Neural progenitor cell (in vitro differentiated cells): ENCODE results near the gene TYRO3. TPM values are rescaled to one million over a fixed set of nuclear protein-coding genes. Genes with fewer than 3 reads are reported as not detected.
A peak's percentile ranks its signal among the peaks of the same experiment; 100 is the strongest.

Experiments used
- DNase-seq: peaks from one replicate; pipeline ENCODE4 v3.0.0-alpha.2; 2016; ENCODE audit warnings: low spot score
- H2AFZ ChIP-seq: fragments of 200-600 bp; sonication (generic); replicated peaks from 2 replicates; pipeline ENCODE4 v1.6.1; 2016; ENCODE audit warnings: antibody characterized with exemption
- H3F3A ChIP-seq: fragments of 200-600 bp; sonication (generic); 2 replicates; pipeline ENCODE4 v1.6.1; 2016; ENCODE audit warnings: antibody characterized with exemption, low read depth
- H3K27ac ChIP-seq: fragments of 200-600 bp; sonication (generic); 2 replicates; pipeline ENCODE4 v1.5.1; 2016; ENCODE audit warnings: mild to moderate bottlenecking
- H3K27me3 ChIP-seq: fragments of 200-600 bp; sonication (generic); 2 replicates; pipeline ENCODE4 v1.6.1; 2016; ENCODE audit warnings: mild to moderate bottlenecking, moderate library complexity
- H3K36me3 ChIP-seq: fragments of 200-600 bp; sonication (generic); 2 replicates; pipeline ENCODE4 v1.5.1; 2016
- H3K4me1 ChIP-seq: fragments of 200-600 bp; sonication (generic); 2 replicates; pipeline ENCODE4 v1.6.1; 2016; ENCODE audit warnings: mixed run types
- H3K4me2 ChIP-seq: fragments of 200-600 bp; sonication (generic); 2 replicates; pipeline ENCODE4 v1.6.1; 2016
- H3K4me3 ChIP-seq: fragments of 200-600 bp; sonication (generic); 2 replicates; pipeline ENCODE4 v1.5.1; 2016
- H3K79me2 ChIP-seq: fragments of 200-600 bp; sonication (generic); 2 replicates; pipeline ENCODE4 v1.6.1; 2016; ENCODE audit warnings: low read depth
- H3K9ac ChIP-seq: fragments of 200-600 bp; sonication (generic); 2 replicates; pipeline ENCODE4 v1.6.1; 2016
- H3K9me3 ChIP-seq: fragments of 200-600 bp; sonication (generic); 2 replicates; pipeline ENCODE4 v1.5.1; 2016; ENCODE audit warnings: low read depth
- H4K20me1 ChIP-seq: fragments of 200-600 bp; sonication (generic); 2 replicates; pipeline ENCODE4 v1.6.1; 2016; ENCODE audit warnings: low read depth
- H3K27ac Mint-ChIP-seq: 3 replicates; pipeline ENCODE4 v1.8.0; 2021; ENCODE audit warnings: mixed read lengths
- H3K27me3 Mint-ChIP-seq: 2 replicates; pipeline ENCODE4 v1.8.0; 2022; ENCODE audit warnings: low read depth, mild to moderate bottlenecking, inconsistent platforms, moderate library complexity, mixed read lengths; ENCODE audit not compliant: insufficient read depth
- H3K36me3 Mint-ChIP-seq: 3 replicates; pipeline ENCODE4 v1.8.0; 2021; ENCODE audit warnings: mixed read lengths
- H3K4me1 Mint-ChIP-seq: 3 replicates; pipeline ENCODE4 v1.8.0; 2021; ENCODE audit warnings: mixed read lengths
- H3K4me3 Mint-ChIP-seq: 3 replicates; pipeline ENCODE4 v1.8.0; 2021; ENCODE audit warnings: mild to moderate bottlenecking, moderate library complexity, mixed read lengths
- H3K9me3 Mint-ChIP-seq: 3 replicates; pipeline ENCODE4 v1.8.0; 2020; ENCODE audit warnings: mixed read lengths
- CTCF ChIP-seq: fragments of 200-600 bp; sonication (generic); IDR thresholded peaks from 2 replicates; pipeline ENCODE4 v1.5.1; 2017; ENCODE audit warnings: antibody characterized with exemption, mild to moderate bottlenecking
- EZH2 ChIP-seq: fragments of 200-600 bp; sonication (generic); IDR thresholded peaks from 2 replicates; pipeline ENCODE4 v1.6.1; 2017; ENCODE audit warnings: antibody characterized with exemption, mild to moderate bottlenecking, moderate library complexity
- EZH2phosphoT487 ChIP-seq: fragments of 200-600 bp; sonication (generic); IDR thresholded peaks from 2 replicates; pipeline ENCODE4 v1.6.1; 2017; ENCODE audit warnings: antibody characterized with exemption
- total RNA-seq: library from RNA; depleted of rRNA; stranded (reverse); fragments of >200 nt; gene quantifications from 2 replicates; pipeline ENCODE4 v1.2.3, GENCODE V29; 2015; ENCODE audit warnings: low replicate concordance

Gene TYRO3
- total RNA-seq, 1 donor from 2014 or later, result 59.1 TPM

- no peak overlapping the region for H3K4me3 ChIP-seq
- H3K27ac Mint-ChIP-seq, result no peak overlapping the region
- H3K36me3 ChIP-seq, result no peaks in the 10 kb centered on the region
Observed at GRCh38 chr15:41535544-41535943, 23.5 kb upstream of the TYRO3 start.

DNA sequence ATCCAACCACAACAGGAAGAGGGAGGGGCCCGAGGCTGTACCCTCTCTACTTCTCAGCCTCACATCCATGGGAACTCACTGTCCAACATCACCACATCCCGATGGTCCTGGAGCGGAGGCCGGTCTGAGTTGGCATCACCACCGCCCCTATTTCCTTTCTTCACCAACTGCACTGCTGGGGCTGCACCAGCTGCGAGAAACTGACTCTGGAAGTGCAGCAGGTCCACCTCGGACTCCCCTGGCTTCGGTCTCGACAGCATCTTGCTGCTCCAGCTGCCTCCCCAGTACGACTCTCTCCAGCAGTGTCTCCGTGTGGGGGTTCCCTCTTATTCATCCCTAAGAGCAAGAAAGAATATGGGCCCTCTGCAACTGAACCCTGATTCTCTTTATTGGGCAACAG lies 22.1 kb upstream of the TYRO3 start:
- H3F3A ChIP-seq, result no peaks in the 10 kb centered on the region
- Mint-ChIP-seq H3K9me3 (no peaks in the 10 kb centered on the region), H3K27me3 (no peaks in the 10 kb centered on the region), H3K4me3 (no peak overlapping the region), H3K36me3 (peaks cover 11% of the 10 kb centered on the region), H3K27ac (no peak overlapping the region), H3K4me1 (no peaks in the 10 kb centered on the region)
- DNase-seq, result no peak
- no peaks in the 10 kb centered on the region for H3K4me1 ChIP-seq
- H3K4me2 ChIP-seq, result no peak overlapping the region
- H3K27ac ChIP-seq, result no peak overlapping the region
- no peak overlapping the region for H3K9ac ChIP-seq
- H3K79me2 ChIP-seq, result peaks cover 3% of the 10 kb centered on the region
- no peak overlapping the region for H2AFZ ChIP-seq
- H4K20me1 ChIP-seq, result no peaks in the 10 kb centered on the region
- TF ChIP-seq EZH2phosphoT487 (no peak), EZH2 (no peak), CTCF (no peak)
- no peaks in the 10 kb centered on the region for H3K9me3 ChIP-seq
- no peaks in the 10 kb centered on the region for H3K36me3 ChIP-seq
- H3K4me3 ChIP-seq, result no peak overlapping the region
- no peaks in the 10 kb centered on the region for H3K27me3 ChIP-seq

More at GRCh38 chr15:41535544-41535943, 23.5 kb upstream of the TYRO3 start:
- TF ChIP-seq EZH2phosphoT487, result no peak
- TF ChIP-seq CTCF, result no peak
- TF ChIP-seq EZH2, result no peak
- Mint-ChIP-seq H3K27me3 (no peaks in the 10 kb centered on the region), H3K9me3 (no peaks in the 10 kb centered on the region), H3K36me3 (peaks cover 13% of the 10 kb centered on the region), H3K4me1 (no peaks in the 10 kb centered on the region), H3K4me3 (no peak overlapping the region)
- Histone ChIP-seq H2AFZ (no peak overlapping the region), H3K9ac (no peak overlapping the region), H3K27me3 (no peaks in the 10 kb centered on the region), H4K20me1 (no peaks in the 10 kb centered on the region), H3K4me2 (no peak overlapping the region), H3K4me1 (no peaks in the 10 kb centered on the region), H3K79me2 (no peaks in the 10 kb centered on the region), H3F3A (no peaks in the 10 kb centered on the region), H3K27ac (no peak overlapping the region), H3K9me3 (no peaks in the 10 kb centered on the region)
- no peak for DNase-seq

DNA sequence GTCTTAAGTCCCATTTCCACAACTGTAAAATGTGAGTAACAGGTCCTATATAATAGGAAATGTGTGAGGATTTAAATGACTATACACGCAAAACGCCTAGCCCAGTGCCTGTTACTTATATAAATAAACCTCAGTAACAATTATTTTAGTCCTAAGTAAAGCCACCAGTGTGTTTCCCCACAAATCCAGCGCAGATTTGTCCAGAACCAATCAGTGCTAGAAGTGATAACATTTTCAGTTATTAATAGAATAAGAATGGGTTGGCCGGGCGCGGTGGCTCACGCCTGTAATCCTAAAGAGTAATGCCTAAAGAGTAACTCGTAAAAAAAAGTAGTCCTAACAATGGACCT lies 15.5 kb upstream of the TYRO3 start:
- Histone ChIP-seq H3K9ac (peak overlapping the region; percentile 77), H3K36me3 (no peaks in the 10 kb centered on the region), H4K20me1 (no peaks in the 10 kb centered on the region), H3K27ac (no peak overlapping the region), H3K4me3 (peak overlapping the region; percentile 96), H3K9me3 (no peaks in the 10 kb centered on the region), H3K79me2 (peaks cover 18% of the 10 kb centered on the region), H2AFZ (peak overlapping the region; percentile 96), H3K4me2 (peak overlapping the region; percentile 94), H3F3A (peaks cover 8% of the 10 kb centered on the region), H3K27me3 (no peaks in the 10 kb centered on the region), H3K4me1 (peaks cover 3% of the 10 kb centered on the region)
- no peak for TF ChIP-seq CTCF
- TF ChIP-seq EZH2phosphoT487, result no peak
- TF ChIP-seq EZH2, result no peak
- peak overlapping the region; percentile 99 for H3K4me3 Mint-ChIP-seq
- peaks cover 5% of the 10 kb centered on the region for H3K4me1 Mint-ChIP-seq
- no peaks in the 10 kb centered on the region for H3K9me3 Mint-ChIP-seq
- peak overlapping the region; percentile 96 for H3K27ac Mint-ChIP-seq
- peaks cover 9% of the 10 kb centered on the region for H3K27me3 Mint-ChIP-seq
- DNase-seq, result no peak
- H3K36me3 Mint-ChIP-seq, result no peaks in the 10 kb centered on the region

- no peaks in the 10 kb centered on the region for H3K36me3 ChIP-seq
- TF ChIP-seq EZH2 (no peak), EZH2phosphoT487 (no peak), CTCF (no peak)
- peaks cover 9% of the 10 kb centered on the region for H3K27me3 Mint-ChIP-seq
- H3K27ac ChIP-seq, result no peak overlapping the region
- peak overlapping the region; percentile 94 for H3K4me2 ChIP-seq
- H3K27me3 ChIP-seq, result no peaks in the 10 kb centered on the region
- no peaks in the 10 kb centered on the region for H3K9me3 Mint-ChIP-seq
- H3K9me3 ChIP-seq, result no peaks in the 10 kb centered on the region
- H3K4me3 ChIP-seq, result peak overlapping the region; percentile 96
- H3K9ac ChIP-seq, result no peak overlapping the region
- H3K4me1 Mint-ChIP-seq, result peaks cover 5% of the 10 kb centered on the region
- H3K79me2 ChIP-seq, result peaks cover 18% of the 10 kb centered on the region
- no peaks in the 10 kb centered on the region for H4K20me1 ChIP-seq
- no peak for DNase-seq
- peak overlapping the region; percentile 99 for H3K4me3 Mint-ChIP-seq
- peaks cover 8% of the 10 kb centered on the region for H3F3A ChIP-seq
- no peaks in the 10 kb centered on the region for H3K36me3 Mint-ChIP-seq
- no peak overlapping the region for H2AFZ ChIP-seq
- peaks cover 3% of the 10 kb centered on the region for H3K4me1 ChIP-seq
- peak overlapping the region; percentile 83 for H3K27ac Mint-ChIP-seq
Observed at GRCh38 chr15:41544650-41545015, 14.4 kb upstream of the TYRO3 start.
